OCI-LY3 (cell line): ENCODE measurements around the gene AEN.

Source experiments
- EZH2phosphoT487 ChIP-seq: fragments of 200-600 bp; shearing (Covaris generic); IDR thresholded peaks from 2 replicates; pipeline ENCODE4 v1.6.1; 2018; ENCODE audit warnings: antibody characterized with exemption, mixed run types, low read depth
- TF ChIP-seq, protein P1 (sequence below): fragments of 200-600, 300-600 bp; sonication (generic); IDR thresholded peaks from 2 replicates; pipeline ENCODE4 v1.5.1; 2014; ENCODE audit warnings: antibody characterized with exemption, low read length, low read depth

DNA sequence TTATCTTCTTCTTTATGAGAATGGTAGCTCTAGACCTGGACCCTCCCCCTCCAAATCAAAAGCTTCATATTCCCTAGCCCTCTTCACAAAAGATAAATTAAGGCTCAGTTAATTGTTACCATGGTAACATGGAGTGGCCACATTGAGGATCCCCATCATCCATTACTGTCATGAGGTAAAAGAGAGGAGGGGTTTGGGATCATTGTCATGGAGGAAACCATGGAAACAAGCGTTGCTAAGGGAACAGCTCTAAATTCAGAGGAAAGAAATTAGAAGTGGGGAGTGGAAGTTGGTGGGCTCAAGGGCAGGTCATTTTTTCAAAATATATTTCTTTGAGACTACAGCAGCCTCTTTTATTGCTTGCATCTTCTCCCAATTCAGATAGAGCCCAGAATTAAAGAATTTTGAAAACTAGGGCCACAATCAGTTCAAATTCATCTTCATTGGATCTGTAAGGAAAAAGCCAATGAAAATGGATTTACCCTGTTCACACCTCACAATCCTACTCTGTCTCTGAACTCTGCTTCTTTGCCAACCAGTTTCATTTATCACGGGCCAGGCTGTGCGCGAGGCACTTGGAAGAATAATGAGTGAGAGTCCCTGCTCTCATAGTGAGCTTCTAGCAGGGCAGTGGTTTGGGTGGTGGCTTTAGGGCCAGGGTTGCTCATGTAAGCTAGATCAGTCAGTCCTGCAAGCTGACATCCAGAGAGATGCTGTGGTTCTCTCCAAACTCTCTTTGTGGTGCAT is 11.6 kb upstream of the AEN start:
- TF ChIP-seq, protein P1, sequence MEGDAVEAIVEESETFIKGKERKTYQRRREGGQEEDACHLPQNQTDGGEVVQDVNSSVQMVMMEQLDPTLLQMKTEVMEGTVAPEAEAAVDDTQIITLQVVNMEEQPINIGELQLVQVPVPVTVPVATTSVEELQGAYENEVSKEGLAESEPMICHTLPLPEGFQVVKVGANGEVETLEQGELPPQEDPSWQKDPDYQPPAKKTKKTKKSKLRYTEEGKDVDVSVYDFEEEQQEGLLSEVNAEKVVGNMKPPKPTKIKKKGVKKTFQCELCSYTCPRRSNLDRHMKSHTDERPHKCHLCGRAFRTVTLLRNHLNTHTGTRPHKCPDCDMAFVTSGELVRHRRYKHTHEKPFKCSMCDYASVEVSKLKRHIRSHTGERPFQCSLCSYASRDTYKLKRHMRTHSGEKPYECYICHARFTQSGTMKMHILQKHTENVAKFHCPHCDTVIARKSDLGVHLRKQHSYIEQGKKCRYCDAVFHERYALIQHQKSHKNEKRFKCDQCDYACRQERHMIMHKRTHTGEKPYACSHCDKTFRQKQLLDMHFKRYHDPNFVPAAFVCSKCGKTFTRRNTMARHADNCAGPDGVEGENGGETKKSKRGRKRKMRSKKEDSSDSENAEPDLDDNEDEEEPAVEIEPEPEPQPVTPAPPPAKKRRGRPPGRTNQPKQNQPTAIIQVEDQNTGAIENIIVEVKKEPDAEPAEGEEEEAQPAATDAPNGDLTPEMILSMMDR, result no peak
- TF ChIP-seq EZH2phosphoT487, result no peak
